Measurements from ENCODE around the gene WARS2.
"Not testable (repeated sequence)": the region's sequence is repeated elsewhere in the genome, so short reads cannot be mapped to it uniquely, and the experiment has no call there.

The WARS2 gene
- 15.6 to 42.1 reads per million in 2 experiments for total RNA-seq

DNA sequence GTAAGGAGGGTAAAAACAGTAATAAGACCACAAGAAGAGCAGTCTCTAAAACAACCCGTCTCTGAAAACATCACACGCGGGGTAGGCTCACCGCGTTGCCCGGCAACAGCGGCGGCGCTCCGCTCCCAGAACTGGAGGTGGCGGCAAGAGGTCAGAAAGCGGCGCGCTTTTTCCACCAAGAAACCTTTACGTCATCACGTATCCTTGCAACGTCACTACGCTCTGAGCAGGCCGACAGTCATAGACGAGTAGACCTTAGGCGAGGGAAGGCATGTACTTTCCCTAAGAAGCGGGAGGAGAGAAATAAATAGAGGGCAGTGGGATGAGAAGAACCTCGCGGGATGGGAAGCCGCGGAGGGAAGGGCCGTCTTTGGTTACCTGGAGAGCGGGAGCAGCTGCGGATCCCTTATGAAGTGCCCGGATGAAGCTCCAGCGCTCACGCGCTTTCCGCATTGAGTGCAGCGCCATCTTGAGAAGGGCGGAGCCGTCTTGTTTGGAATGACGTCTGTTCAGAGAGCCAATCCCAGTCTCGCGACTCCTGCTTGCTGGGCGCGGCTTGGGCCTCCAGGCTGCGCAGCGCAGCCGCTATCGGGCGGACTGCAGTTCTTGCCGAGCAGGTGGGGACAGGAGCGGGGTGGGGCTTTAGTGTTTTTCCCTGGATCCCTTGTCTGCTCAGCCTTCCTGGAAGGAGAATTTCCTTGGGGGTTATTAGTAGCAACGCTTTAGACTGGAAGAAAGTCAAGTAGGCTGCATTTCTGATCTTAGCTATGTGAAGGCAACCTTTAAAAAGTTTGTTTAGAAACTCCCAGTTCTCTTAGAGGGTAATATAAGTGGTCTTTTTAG, at the start of gene WARS2:
Gene WARS2, minus strand, starts transcription at position 477 of the 843 bp plus-strand sequence. Its CDS starts 9 bp downstream, at position 468.
- peak; percentile 91 for DNase-seq (ENCODE audit: low read depth)

DNA sequence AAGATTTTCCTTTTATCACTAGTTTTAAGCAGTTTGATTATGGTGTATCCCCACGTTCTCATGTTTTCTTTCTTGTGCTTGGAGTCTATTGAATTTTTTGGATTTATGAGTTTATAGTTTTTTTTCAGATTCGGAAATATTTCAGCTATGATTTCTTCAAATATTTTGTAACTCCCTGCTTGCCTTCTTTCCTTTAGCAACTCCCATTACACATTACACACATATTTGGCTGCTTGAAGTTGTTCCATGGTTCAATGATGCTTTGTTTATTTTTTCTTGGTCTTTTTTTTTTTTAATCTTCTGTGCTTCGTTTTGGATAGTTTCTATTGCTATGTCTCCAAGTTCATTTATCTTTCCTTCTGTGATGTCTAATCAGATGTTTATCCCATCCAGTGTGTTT, 48.5 kb upstream of the WARS2 start:
- DNase-seq (ENCODE audit: low read depth): no peak

DNA sequence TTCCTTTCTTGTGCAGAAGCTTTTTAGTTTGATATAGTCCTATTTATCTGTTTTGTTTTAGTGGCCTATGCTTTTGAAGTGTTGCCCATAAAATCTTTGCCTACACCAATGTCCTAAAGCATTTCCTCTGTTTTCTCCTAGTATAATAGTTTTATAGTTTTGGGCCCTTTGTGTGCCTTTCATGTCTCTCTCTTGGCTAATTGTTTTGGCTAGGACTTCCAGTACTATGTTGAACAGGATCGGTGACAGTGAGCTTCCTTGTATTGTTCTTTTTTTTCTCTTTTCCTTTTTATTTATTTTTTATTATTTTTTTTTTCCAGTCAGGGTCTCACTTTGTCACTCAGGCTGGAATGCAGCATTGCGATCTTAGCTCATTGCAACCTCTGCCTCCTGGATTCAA, 47.0 kb upstream of the WARS2 start:
- no peak for DNase-seq (ENCODE audit: low read depth)

DNA sequence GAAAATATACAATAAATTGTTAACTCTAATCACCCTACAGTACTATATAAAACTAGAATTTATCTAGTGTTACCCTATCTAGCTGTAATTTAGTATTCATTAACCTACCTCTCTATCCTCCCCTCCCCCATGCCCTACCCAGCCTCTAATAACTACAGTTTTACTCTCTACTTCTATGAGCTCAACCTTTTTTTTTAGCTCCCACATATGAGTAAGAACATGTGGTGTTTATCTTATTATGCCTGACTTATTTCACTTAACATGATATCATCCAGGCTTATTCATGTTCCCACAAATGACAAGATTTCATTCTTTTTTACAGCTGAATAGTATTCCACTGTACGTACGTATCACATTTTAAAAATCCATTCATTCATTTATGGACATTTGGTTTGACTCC, 46.0 kb upstream of the WARS2 start:
- DNase-seq (ENCODE audit: low read depth): no peak

DNA sequence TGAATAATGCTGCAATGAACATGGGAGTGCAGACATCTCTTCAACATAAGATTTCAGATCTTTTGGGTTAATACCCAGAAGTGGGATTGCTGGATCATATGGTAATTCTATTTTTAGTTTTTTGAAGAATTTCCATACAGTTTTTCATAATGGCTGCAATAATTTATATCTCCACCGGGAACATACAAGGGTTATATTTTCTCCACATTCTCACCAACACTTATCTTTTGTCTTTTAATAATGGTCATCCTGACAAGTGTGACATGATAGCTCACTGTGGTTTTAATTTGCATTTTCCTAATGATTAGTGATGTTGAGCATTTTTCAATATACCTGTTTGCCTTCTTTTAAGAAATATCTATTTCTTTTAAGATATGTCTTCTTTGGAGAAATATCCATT, 44.5 kb upstream of the WARS2 start:
- DNase-seq (ENCODE audit: low read depth): no peak

DNA sequence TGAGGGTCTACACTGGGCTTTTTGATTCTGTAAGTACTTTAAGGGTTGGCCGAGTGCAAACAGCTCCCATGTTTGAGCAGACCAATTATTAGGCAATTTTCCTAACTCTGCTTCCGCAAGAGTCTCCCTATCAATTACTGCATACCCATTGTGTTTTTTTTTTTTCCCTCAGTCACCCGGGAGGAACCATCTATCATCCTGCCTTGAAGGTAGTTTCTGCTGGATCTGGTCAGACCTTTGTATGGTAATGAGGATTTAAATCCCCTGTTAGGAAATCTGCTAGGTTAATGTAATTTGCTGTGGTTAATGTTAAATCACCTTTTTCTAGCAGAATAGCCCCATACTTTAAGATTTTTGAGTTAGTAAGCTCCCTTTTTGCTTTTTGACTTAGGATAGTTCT, 40.8 kb upstream of the WARS2 start:
- no peak for DNase-seq (ENCODE audit: low read depth)

DNA sequence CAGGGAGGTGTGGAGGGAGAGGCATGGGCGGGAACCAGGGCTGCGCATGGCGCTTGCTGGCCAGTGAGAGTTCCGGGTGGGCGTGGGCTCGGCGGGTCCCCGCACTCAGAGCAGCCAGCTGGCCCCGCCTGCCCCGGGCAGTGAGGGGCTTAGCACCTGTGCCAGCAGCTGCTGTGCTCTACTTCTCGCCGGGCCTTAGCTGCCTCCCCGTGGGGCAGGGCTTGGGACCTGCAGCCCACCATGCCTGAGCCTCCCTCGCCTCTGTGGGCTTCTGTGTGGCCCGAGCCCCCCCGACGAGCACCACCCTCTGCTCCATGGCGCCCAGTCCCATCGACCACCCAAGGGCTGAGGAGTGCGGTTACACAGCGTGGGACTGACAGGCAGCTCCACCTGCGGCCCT, 38.6 kb upstream of the WARS2 start:
- DNase-seq (ENCODE audit: low read depth): no peak

DNA sequence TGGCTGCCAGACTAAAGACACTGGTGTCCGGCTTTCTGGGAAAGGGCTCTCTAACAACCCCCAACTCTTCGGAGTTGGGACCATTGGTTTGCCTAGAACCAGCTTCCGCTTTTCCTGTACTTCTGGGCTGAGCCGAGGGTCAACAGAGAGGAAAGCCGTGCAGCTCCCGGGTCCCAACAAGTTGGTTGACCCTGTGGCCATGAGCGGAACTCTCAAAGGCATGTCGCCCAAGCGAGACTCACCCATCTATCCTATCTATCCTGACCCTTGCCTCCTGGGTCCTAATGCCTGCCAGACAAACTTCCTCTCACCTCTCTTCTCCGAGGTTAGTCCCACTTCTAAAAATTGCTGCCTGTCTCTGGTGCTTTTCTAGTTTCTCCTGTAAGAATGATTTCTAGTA, 32.5 kb upstream of the WARS2 start:
- DNase-seq (ENCODE audit: low read depth): not testable (repeated sequence)

DNA sequence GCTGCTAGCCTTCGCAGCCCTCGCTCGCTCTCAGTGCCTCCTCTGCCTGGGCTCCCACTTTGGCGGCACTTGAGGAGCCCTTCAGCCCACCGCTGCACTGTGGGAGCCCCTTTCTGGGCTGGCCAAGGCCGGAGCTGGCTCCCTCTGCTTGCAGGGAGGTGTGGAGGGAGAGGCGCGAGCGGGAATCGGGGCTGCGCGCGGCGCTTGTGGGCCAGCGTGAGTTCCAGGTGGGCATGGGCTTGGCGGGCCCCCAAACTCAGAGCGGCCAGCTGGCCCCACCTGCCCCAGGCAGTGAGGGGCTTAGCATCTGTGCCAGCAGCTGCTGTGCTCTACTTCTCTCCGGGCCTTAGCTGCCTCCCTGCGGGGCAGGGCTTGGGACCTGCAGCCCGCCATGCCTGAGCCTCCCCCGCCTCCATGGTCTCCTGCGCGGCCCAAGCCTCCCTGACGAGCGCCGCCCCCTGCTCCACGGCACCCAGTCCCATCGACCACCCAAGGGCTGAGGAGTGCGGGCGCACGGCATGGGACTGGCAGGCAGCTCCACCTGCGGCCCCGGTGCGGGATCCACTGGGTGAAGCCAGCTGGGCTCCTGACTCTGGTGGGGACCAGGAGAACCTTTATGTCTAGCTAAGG, 31.0 kb upstream of the WARS2 start:
- not testable (repeated sequence) for DNase-seq (ENCODE audit: low read depth)

DNA sequence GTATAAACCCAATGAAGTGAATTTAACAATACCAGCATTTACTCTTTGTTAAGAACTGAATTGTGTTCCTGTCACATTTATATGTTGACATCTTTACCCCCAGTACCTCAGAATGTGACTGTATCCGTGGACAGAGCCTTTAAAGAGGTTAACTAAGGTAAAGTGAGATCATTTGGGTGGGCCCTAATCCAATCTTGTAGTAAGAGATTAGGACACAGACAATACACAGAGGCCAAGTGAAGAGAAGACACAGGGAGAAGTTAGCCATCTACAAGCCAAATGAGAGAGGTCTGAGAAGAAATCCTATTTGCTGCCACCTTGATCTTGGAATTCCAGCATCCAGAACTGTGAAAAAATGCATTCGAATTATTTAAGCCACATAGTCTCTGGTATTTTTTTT, 22.9 kb upstream of the WARS2 start:
- no peak for DNase-seq (ENCODE audit: low read depth)

DNA sequence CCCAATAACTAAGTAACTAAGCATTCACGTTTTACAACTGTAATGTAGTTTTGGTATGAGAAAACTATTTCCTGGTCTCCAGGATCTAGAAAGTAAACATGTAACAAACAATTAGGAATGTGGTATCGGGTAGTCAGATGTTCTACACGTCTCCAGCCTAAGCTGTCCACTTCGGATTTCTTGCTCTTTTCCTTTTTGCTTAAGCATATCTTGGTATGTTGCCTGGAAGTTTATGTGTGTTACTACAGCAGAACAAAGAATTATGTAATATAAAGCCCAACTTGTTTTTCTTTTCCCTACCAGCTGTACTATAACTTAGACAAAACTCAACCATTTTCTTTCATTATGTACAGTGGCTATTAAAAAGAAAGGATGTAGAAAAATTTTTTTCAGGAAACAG, 20.4 kb upstream of the WARS2 start:
- DNase-seq (ENCODE audit: low read depth): no peak

DNA sequence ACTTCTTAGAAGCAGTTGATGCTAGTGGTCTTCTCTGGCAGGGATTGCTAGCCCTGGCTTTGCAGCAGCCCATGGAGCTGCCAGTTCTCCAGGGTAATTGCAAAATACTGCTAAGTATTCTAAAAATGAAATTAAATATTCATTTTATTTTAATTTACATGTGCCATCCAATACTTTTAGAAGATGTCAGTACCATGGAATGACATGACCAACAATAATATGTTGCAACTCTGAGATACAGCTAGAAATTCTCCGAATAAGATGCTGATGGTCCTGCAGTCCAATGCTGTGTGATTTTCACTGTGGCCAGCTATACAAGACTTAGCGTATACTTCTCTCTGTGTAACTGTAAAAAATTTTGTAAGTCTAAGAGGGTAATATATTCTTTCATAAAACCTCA, 20.0 kb upstream of the WARS2 start:
- DNase-seq (ENCODE audit: low read depth): no peak

DNA sequence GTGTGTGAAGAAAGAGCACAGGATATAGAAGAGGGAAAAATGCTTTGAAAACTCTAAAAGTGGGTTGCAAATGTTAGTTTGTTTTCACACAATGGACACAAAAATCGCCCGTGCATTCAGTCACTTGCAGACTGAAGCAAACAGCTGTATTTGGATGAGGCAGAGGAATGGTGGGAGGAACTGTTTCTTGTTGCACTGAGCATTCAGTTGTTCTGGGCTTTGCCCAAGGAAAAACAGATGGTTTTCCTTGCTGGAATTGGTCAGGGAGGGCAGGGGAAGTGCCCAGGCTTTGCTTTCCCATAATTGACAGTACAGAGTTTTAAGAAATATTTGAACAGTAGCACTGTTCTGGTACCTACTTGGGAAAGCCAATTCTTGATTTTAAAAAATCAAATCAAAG, 19.5 kb upstream of the WARS2 start:
- no peak for DNase-seq (ENCODE audit: low read depth)

DNA sequence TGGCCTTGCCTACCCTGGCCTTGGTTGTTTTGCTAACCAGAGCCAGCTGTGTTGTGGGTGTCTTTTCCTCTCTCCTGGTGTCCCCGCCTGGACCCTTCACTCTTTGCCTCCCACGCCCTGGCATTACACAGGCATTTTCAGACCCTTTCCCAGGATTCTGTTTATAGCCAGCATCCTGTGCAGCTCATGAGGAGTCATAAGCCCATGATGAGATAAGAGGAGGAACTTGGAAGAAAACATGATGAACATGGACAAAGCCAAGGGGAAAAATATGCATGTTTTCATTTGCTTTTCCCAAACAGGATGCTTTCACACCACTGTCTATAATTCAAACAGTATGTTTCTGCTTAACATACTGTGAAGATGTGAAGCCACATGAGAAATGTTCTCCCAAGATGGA, 18.7 kb upstream of the WARS2 start:
- no peak for DNase-seq (ENCODE audit: low read depth)

DNA sequence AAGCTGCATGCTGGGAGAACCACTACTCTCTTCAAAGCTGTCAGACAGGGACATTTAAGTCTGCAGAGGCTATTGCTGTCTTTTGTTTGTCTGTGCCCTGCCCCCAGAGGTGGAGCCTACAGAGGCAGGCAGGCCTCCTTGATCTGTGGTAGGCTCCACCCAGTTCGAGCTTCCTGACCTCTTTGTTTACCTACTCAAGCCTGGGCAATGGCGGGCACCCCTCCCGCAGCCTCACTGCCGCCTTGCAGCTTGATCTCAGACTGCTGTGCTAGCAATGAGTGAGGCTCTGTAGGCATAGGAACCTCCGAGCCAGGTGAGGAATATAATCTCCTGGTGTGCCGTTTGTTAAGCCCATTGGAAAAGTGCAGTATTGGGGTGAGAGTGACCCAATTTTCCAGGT, 16.3 kb upstream of the WARS2 start:
- DNase-seq (ENCODE audit: low read depth): not testable (repeated sequence)

DNA sequence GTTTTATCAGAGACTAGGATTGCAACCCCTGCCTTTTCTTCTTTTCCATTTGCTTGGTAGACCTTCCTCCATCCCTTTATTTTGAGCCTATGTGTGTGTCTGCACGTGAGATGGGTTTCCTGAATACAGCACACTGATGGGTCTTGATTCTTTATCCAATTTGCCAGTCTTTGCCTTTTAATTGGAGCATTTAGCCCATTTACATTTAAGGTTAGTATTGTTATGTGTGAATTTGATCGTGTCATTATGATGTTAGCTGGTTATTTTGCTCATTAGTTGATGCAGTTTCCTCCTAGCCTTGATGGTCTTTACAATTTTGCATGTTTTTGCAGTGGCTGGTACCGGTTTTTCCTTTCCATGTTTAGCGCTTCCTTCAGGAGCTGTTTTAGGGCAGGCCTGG, 14.6 kb upstream of the WARS2 start:
- DNase-seq (ENCODE audit: low read depth): not testable (repeated sequence)

DNA sequence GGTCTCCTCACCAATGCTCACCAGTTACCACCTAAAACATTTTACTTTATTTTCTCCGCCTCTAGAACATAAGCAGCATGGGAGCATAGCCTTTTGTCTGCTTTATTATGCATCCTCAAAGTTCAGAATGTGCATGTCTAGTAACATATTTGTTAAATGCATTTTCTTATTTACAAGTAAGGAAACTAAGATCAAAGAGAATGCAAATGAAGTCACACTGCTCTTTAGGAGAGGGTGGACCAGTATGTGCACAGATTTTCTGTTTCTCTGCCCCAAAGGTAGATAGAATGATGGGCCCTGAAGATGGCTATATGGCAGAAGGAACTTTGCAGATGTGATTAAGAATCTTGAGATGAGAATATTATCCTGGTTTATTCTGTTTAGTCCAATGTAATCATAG, 9.7 kb upstream of the WARS2 start:
- DNase-seq (ENCODE audit: low read depth): no peak

DNA sequence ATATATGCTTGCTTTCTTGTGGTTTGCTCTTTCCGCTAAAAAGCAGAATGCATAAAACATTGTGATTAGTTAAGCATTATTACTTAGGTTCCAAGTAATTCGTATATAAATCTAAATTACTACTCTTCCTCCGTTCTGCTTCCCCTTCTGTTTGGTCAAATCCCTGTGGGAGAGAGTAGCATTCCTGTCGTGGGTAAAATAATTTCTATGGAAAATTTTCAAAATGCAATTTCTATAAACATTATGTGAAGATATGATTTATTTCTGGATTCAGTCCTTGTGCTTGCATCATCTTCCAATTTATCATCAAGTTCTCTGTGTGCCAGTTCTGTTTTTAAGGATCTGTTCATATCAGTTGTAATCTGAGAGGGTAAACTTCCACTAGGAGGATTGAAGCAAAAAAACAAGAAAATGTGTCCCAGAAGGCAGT, 7.2 kb upstream of the WARS2 start:
- DNase-seq (ENCODE audit: low read depth): no peak

DNA sequence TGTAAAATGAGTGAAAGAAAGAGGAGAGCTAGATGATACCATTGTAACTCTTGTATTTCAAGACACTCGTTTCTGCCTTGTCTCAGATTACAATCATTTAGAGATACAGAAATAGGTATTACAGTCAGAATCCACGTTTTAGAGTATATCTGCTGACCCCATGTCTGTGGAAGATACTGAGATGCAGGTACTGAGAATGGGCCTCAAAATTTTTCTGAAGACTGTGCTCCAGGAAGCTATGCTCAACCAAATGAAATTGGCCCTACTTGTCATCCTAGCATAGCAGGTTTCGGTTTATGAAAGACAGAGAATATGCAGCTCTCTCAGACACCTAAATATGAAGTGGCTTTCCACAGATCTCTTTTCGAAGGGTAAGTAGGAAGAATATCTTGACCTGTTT, 6.0 kb upstream of the WARS2 start:
- no peak for DNase-seq (ENCODE audit: low read depth)

DNA sequence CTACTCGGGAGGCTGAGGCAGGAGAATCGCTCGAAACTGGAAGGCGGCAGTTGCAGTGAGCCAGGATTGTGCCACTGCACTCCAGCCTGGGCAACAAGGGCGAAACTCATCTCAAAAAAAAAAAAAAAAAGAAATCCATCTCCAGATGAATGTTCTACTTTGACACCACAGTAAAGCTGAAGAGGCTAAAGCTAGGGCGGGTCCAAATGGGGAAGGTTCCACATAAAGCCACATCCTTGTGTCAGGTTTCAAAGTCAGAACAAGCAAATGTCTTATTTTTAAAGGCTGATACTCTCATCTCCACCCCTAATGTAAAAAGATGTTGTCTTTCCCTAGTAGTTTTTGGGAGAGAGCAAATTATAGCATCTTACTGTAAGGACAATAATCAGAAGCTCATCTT, 4.4 kb upstream of the WARS2 start:
- no peak for DNase-seq (ENCODE audit: low read depth)

DNA sequence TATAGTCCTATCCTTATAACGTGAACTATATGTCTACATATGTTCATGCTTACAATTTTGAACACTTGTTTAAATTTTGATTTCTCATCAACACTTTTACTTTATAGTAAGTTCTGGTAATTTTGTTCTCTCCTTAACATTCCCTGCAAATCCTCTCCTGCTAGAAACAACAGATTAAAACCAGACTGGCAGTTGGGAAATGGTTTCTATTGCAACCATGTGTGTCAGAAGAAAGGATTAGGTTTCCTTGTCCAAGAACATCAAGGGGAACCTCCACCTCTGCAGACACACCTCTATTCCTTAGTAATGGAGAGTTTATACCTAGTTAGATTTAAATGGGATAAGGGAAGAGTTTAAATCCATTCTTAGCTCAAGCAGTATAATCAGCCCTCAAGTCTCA, 3.3 kb upstream of the WARS2 start:
- DNase-seq (ENCODE audit: low read depth): no peak

DNA sequence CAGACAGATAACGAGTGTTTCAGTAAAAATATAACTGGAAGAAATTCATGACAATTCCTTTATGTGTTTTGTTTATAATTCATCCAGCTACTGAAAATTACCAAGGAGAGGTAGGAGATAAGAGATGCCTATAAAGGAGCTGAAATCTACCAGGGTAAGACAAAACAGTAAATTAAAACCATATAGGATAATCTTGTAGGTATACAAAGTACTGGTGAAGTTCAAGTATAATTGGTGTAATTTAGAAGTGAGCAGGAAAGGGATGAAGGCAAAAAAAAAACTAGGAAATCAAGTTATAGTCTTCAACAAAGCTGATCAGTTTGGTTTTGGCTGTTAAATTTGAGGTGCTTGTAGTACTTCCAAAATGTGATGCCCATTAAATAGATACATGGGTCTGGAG, 1.2 kb upstream of the WARS2 start:
- no peak for DNase-seq (ENCODE audit: low read depth)

DNA sequence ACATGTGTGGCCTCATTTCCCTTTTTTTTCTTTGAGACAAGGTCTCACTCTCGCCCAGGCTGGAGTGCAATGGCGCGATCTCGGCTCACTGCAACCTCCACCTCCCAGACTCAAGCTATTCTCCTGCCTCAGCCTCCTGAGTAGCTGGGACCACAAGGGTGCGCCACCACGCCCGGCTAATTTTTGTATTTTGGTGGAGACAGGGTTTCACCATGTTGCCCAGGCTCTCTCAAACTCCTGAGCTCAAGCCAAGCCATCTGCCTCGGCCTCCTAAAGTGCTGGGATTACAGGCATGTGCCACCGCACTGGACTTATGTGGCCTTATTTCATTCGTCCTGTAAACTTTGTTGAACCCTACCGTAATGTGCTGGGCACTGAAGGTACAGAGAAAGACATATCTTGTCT, 569 bp upstream of the WARS2 start:
- peak; percentile 4 for DNase-seq (ENCODE audit: low read depth)

DNA sequence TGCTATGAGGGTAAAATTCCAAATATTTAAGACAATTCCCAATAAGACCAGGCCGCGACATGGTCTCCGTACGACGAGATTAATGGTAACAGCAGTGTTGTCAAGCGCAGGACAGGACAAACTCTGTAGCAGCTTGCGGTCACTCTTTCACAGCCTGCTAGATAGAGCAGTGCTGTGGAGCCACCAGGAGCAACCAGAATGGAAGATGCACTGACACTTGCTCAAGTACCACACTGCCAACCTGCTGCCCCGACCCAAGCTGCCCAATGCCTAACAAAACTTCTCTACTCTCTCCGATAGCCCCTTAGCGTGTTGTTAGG, 636 bp downstream of the WARS2 start:
- DNase-seq (ENCODE audit: low read depth): no peak

Measured in T follicular helper cell (primary cell).